ENCODE results near the gene OR5A1.
"Not testable (repeated sequence)": the region's sequence is repeated elsewhere in the genome, so short reads cannot be mapped to it uniquely, and the experiment has no call there.

OR5A1 gene

GRCh38 chr11:59427068-59427382 lies 9.2 kb upstream of the OR5A1 start:
- no peaks in the 10 kb centered on the region for H3K79me2 ChIP-seq (ENCODE audit: control insufficient read depth, low read length)
- H3K4me1 ChIP-seq (ENCODE audit: control insufficient read depth, low read length) = no peaks in the 10 kb centered on the region
- H3K27ac ChIP-seq (ENCODE audit: low read depth, low read length) = no peak overlapping the region
- no peaks in the 10 kb centered on the region for H3K9me2 ChIP-seq (replicated peaks; ENCODE audit: control insufficient read depth, low read length)
- no peaks in the 10 kb centered on the region for H3K9me3 ChIP-seq (ENCODE audit: control insufficient read depth, insufficient read depth, low read length)
- H3F3A ChIP-seq (ENCODE audit: control insufficient read depth, insufficient read depth) = no peaks in the 10 kb centered on the region
- peaks cover 4% of the 10 kb centered on the region; the same call in 1 of the 2 replicates for H3K27me3 ChIP-seq (ENCODE audit: control insufficient read depth, low read length)
- no peak overlapping the region for H3K4me2 ChIP-seq (ENCODE audit: low read length)
- no peak for TF ChIP-seq EZH2phosphoT487 (IDR thresholded peaks at IDR 0.05; ENCODE audit: borderline replicate concordance, low read length)
- TF ChIP-seq, protein P1, sequence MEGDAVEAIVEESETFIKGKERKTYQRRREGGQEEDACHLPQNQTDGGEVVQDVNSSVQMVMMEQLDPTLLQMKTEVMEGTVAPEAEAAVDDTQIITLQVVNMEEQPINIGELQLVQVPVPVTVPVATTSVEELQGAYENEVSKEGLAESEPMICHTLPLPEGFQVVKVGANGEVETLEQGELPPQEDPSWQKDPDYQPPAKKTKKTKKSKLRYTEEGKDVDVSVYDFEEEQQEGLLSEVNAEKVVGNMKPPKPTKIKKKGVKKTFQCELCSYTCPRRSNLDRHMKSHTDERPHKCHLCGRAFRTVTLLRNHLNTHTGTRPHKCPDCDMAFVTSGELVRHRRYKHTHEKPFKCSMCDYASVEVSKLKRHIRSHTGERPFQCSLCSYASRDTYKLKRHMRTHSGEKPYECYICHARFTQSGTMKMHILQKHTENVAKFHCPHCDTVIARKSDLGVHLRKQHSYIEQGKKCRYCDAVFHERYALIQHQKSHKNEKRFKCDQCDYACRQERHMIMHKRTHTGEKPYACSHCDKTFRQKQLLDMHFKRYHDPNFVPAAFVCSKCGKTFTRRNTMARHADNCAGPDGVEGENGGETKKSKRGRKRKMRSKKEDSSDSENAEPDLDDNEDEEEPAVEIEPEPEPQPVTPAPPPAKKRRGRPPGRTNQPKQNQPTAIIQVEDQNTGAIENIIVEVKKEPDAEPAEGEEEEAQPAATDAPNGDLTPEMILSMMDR (IDR thresholded peaks at IDR 0.05; ENCODE audit: low read depth, low read length, poor library complexity, severe bottlenecking) = no peak
- no peaks in the 10 kb centered on the region for H4K20me1 ChIP-seq (ENCODE audit: control insufficient read depth, insufficient read depth, low read depth, low read length)
- no peak overlapping the region for H3K4me3 ChIP-seq (ENCODE audit: low read length)
- H3K36me3 ChIP-seq (ENCODE audit: control insufficient read depth, low read length) = no peaks in the 10 kb centered on the region

- no peak for TF ChIP-seq EZH2phosphoT487 (IDR thresholded peaks at IDR 0.05; ENCODE audit: borderline replicate concordance, low read length)
- TF ChIP-seq, protein P1 (IDR thresholded peaks at IDR 0.05; ENCODE audit: low read depth, low read length, poor library complexity, severe bottlenecking) = peak; percentile 74
- Histone ChIP-seq H3K27me3 (ENCODE audit: control insufficient read depth, low read length) (peaks cover 8% of the 10 kb centered on the region; the same call in 1 of the 2 replicates), H3K4me1 (ENCODE audit: control insufficient read depth, low read length) (no peaks in the 10 kb centered on the region)
Measured at GRCh38 chr11:59429924-59430516, 6.2 kb upstream of the OR5A1 start.

GRCh38 chr11:59437770-59438169 lies 1.5 kb downstream of the OR5A1 start:
- H3K4me1 ChIP-seq (ENCODE audit: control insufficient read depth, low read length) = no peaks in the 10 kb centered on the region

More at GRCh38 chr11:59429924-59430516, 6.2 kb upstream of the OR5A1 start:
- no peaks in the 10 kb centered on the region for H3K9me2 ChIP-seq (replicated peaks; ENCODE audit: control insufficient read depth, low read length)
- H3K79me2 ChIP-seq (ENCODE audit: control insufficient read depth, low read length) = no peaks in the 10 kb centered on the region
- H3K36me3 ChIP-seq (ENCODE audit: control insufficient read depth, low read length) = no peaks in the 10 kb centered on the region
- no peaks in the 10 kb centered on the region for H4K20me1 ChIP-seq (ENCODE audit: control insufficient read depth, insufficient read depth, low read depth, low read length)
- H3K9me3 ChIP-seq (ENCODE audit: control insufficient read depth, insufficient read depth, low read length) = no peaks in the 10 kb centered on the region
- no peak overlapping the region for H3K4me2 ChIP-seq (ENCODE audit: low read length)
- H3K27ac ChIP-seq (ENCODE audit: low read depth, low read length) = no peak overlapping the region
- no peak overlapping the region for H3K4me3 ChIP-seq (ENCODE audit: low read length)
- no peaks in the 10 kb centered on the region for H3F3A ChIP-seq (ENCODE audit: control insufficient read depth, insufficient read depth)

DNA sequence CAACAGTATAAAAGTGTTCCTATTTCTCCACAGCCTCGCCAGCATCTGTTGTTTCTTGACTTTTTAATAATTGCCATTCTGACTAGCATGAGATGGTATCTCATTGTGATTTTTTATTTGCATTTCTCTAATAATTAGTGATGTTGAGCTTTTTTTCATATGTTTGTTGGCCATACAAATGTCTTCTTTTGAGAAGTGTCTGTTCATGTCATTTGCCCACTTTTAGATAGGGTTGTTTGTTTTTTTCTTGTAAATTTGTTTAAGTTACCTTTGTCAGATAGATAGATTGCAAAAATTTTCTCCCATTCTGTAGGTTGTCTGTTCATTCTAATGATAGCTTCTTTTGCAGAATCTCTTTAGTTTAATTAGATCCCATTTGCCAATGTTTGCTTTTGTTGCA lies 9.4 kb downstream of the OR5A1 start:
- H3K4me2 ChIP-seq (ENCODE audit: low read length); H3K36me3 ChIP-seq (ENCODE audit: control insufficient read depth, low read length); H3K79me2 ChIP-seq (ENCODE audit: control insufficient read depth, low read length); H3F3A ChIP-seq (ENCODE audit: control insufficient read depth, insufficient read depth); H3K4me1 ChIP-seq (ENCODE audit: control insufficient read depth, low read length); H3K27me3 ChIP-seq (ENCODE audit: control insufficient read depth, low read length); H3K27ac ChIP-seq (ENCODE audit: low read depth, low read length); H3K9me2 ChIP-seq (replicated peaks; ENCODE audit: control insufficient read depth, low read length); H3K9me3 ChIP-seq (ENCODE audit: control insufficient read depth, insufficient read depth, low read length); H3K4me3 ChIP-seq (ENCODE audit: low read length); H4K20me1 ChIP-seq (ENCODE audit: control insufficient read depth, insufficient read depth, low read depth, low read length): not testable (repeated sequence)

More at GRCh38 chr11:59437770-59438169, 1.5 kb downstream of the OR5A1 start:
- H3K9me2 ChIP-seq (replicated peaks; ENCODE audit: control insufficient read depth, low read length) = no peaks in the 10 kb centered on the region
- H3K27ac ChIP-seq (ENCODE audit: low read depth, low read length) = no peak overlapping the region
- no peaks in the 10 kb centered on the region for H3F3A ChIP-seq (ENCODE audit: control insufficient read depth, insufficient read depth)
- H3K4me3 ChIP-seq (ENCODE audit: low read length) = no peak overlapping the region
- no peaks in the 10 kb centered on the region for H3K36me3 ChIP-seq (ENCODE audit: control insufficient read depth, low read length)
- H3K79me2 ChIP-seq (ENCODE audit: control insufficient read depth, low read length) = no peaks in the 10 kb centered on the region
- H3K4me2 ChIP-seq (ENCODE audit: low read length) = no peak overlapping the region
- no peaks in the 10 kb centered on the region for H3K9me3 ChIP-seq (ENCODE audit: control insufficient read depth, insufficient read depth, low read length)
- H3K27me3 ChIP-seq (ENCODE audit: control insufficient read depth, low read length) = 0 out of 2 replicates have a peak, but pooled peaks cover 2% of the 10 kb centered on the region
- TF ChIP-seq, protein P1 (IDR thresholded peaks at IDR 0.05; ENCODE audit: low read depth, low read length, poor library complexity, severe bottlenecking) = no peak
- TF ChIP-seq EZH2phosphoT487 (IDR thresholded peaks at IDR 0.05; ENCODE audit: borderline replicate concordance, low read length) = no peak
- no peaks in the 10 kb centered on the region for H4K20me1 ChIP-seq (ENCODE audit: control insufficient read depth, insufficient read depth, low read depth, low read length)
